Activated CD4-positive, alpha-beta T cell treated with anti-CD3 and anti-CD28 coated beads, Interleukin-2, amount 50 U/mL, for 24 hours (primary cell): Measurements from ENCODE around the gene HSPBP1.
A peak's percentile ranks its signal among the peaks of the same experiment; 100 is the strongest.

Source experiments
- DNase-seq, 2 donors: peaks; one replicate each; pipeline ENCODE4 v3.0.0-alpha.2; 2020; ENCODE audit warnings: low read depth in 1 of 2, low spot score in 1 of 2

The HSPBP1 gene

GRCh38 chr19:55223291-55224037, 56.4 kb downstream of the HSPBP1 start:
- DNase-seq = no peak

GRCh38 chr19:55220525-55220924, 59.4 kb downstream of the HSPBP1 start:
- no peak for DNase-seq

- DNase-seq = peak in 1 of 2 donors; percentile 51
Measured at GRCh38 chr19:55216461-55217198, 63.3 kb downstream of the HSPBP1 start.

GRCh38 chr19:55213547-55213946, 66.4 kb downstream of the HSPBP1 start:
- no peak for DNase-seq

GRCh38 chr19:55212447-55212846, 67.5 kb downstream of the HSPBP1 start:
- DNase-seq = peak in 1 of 2 donors; percentile 25
